Measurements from ENCODE around the gene KLC1.

The KLC1 gene

DNA sequence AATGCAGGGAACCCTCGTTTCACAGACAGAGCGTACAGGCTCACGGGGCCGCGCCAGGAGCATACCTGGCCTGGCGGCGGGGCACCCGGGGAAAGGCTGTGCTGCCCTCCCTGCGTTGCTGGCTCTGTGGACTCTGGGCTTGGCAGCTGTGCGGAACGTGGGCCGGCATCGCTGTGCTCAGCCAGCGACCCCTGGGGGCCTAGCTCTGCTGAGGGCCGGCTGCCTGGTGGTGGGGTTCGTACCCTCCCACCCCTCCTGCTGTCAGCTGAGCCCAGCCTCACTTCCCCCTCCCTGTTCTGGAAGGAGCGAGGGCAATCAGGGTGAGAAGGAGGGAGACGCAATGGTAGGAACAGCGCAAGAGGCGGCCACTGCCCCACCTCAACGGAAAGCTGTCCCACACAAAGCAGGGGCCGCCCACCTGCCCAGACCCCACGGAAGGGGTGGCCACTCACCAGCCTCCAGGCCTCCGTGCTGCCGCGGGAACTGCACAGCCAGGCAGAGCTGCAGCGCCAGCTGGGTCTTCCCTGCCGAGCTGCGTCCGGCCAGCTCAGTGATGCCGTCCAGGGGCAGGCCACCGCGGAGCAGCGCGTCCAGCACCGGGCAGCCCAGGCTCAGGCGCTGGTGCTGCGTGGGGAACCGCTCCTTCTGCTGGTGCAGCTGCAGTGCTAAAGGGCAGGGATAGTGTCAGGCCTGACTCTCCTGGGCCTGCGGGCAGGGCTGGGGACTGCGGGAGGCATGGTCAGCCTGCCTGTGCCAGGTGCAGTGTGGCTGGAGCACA, 77.7 kb downstream of the KLC1 start:
- DNase-seq, result no peak

DNA sequence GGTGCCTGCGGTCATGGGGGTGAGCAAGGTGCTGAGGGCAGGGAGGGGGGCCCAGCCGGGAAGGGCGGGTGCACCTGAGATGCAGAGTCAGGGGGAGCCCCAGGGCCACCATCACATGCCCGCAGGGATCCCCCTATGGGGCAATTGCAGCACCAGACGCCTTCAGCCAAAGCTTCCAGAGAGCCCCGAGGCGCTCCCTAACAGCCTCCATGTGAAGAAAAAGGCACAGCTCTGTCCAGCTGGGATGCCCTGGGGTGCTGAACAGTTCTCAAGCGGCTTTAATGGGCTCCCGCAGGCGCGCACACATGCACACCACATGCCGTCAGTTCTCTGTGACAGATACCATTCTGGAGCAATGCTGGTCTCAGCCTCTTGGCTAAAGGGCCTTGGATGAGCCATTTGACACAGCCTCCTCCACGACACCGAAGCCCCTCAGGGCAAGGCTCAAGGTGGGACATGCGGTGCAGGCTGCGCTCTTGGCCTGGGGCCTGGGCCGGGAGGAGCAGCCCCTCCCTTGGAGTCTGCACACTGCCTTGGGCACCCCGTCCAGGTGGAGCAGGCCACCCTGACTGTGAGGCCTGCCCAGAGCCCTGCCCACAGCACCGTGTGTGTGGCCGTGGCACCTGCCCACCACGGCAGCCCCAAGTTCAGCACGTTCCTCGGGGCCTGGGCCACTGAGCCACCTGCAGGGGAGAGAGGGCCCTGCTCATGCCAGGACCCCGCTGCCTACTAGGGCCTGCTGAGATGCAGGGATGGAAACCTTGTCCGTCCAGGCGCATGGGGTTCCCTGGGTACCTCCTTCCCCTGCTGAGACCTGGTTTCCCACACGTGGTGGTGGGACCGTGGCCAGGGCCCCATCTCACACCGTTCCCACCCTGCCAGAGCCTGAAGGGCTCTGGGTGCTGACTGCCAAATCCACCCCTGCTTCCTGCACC, 78.6 kb downstream of the KLC1 start:
- DNase-seq, result no peak

DNA sequence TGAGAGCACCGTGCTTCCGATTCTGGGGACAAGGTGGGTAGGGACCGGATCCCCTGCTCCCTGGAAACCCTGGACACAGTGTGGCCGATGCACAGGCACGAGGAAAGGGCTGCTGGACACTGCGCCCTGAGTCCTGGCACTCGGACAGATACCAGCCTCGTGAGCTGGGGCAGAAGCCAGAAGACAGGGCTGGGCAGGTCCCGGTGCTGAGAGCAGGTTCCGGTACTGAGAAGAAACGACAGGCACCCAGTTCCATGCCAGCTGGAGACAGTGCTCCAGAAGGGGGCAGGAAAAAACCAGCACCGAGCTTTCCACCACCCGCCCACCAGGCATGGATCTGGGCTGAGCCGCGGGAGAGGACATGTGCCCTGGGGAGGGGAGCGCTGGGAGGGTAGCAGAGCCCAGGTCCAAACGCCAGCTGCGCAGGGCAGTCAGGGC, 79.8 kb downstream of the KLC1 start:
- no peak for DNase-seq

DNA sequence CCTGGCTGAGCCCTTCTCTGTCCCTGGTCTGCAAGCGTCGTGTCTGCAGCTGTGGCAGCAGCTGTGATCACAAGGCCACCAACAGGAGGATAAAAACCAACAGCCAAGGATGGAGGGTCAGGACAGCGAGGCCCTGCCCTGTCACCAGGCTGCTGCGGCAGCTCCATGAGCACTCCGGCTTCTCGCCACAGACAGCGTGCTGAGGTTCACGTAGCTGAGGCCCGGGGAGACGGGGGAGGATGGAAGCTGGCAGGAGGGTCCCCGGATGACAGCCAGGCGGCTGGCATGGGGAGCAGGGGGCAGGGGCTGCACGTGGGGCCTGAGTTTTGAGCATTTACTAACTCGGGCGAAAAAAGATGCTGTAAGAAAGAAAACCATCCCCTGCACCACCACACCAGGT, 80.8 kb downstream of the KLC1 start:
- DNase-seq, result no peak

DNA sequence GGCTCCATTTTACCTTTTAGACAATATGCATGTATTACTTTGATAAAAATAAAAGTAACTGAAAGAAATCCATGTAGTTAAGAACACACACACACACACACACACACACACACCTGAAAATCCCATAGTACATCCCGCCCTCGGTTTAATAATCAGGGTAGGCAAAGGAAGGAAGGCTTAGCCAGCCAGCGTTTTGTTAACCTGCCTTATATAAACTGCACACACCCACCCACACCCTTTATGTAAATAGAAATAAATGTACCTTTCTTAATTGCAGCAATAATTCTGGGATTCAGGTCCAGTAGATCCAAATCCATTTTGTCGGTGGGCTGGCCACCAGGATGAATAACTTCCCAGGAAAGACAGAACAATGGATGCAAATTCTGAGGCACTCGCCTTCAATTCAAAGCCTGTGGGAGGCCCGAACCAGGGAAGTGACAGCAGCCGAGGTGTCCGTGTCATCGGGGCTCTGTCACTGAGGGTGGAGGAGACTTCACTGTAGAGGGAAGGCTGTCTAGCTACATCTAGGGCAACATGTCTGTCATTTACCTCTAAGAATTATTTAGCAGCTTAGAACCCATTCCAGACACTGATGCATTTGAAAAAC, 81.9 kb downstream of the KLC1 start:
- DNase-seq, result no peak

DNA sequence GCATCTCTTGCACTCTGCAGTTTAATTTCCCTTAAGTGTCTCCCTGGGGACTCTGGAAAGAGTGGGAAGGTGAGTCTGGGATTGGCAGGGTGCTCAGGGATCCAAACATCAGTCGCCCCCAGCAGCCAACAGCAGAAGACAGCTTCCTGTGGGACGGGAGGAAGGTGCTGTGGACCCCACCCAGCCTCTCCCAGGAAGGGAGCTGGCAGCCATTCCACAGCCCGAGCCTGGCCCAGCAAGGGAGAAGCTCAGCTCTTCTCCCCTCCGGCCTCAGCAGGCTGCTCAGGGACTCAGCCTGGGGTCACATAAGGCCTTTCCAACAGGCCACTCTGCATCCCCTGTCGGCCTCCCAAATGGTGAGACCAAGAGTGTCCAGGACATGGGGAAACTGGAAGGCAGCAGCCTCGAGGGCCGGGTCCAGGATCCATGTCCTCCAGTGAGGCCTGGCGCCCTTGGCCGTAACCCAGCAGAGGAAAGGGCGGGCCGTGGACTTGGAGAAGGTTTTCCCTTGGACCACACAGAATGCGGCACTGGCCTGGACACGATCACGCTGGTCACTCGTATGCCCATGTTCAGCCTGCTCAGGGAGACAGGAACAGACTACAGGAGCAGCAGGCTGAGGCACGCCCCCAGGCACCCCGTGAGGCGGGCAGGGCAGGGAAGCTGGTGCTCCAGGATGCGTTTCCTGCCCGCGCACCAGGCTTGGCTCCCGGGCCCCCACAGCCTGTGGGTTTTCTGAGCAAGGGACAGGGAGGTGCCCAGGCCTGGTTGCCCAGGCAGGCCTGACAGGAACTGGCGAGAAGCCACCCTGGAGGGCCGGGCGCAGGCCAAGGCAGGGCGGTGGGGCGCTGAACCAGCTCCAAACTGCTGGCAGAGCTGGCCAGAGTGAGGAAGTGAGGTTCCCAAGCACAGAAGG, 82.8 kb downstream of the KLC1 start:
- DNase-seq, result no peak

DNA sequence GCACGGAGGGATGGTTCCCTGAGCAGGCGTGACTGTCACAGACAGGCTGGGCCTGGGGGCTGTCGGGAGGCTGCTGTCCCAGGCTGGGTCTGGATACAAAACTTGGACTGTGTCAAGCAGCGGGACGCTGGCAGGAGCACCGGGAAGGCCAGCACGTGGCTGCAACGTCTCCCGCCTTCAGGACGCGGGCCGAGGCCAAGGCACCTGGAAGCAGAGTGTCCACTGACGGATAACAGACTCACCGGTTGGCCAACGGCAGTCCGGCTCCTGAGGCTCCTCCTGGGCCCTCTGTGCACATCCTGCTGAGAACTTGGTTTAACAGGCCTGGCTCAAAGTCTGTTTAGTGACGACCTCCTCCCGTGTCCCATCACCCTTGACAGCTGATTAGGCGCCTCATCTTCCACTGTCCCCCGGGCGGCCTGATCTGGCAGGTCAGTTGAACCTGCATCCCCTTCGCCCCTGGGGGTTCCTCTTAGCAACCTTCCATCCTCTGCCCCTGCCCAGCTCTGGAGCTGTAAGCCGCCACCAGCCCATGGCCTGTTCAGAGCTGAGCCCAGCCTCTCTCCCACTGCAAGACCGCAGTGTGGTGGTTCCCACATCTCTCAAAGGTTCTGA, 83.7 kb downstream of the KLC1 start:
- DNase-seq, result no peak

DNA sequence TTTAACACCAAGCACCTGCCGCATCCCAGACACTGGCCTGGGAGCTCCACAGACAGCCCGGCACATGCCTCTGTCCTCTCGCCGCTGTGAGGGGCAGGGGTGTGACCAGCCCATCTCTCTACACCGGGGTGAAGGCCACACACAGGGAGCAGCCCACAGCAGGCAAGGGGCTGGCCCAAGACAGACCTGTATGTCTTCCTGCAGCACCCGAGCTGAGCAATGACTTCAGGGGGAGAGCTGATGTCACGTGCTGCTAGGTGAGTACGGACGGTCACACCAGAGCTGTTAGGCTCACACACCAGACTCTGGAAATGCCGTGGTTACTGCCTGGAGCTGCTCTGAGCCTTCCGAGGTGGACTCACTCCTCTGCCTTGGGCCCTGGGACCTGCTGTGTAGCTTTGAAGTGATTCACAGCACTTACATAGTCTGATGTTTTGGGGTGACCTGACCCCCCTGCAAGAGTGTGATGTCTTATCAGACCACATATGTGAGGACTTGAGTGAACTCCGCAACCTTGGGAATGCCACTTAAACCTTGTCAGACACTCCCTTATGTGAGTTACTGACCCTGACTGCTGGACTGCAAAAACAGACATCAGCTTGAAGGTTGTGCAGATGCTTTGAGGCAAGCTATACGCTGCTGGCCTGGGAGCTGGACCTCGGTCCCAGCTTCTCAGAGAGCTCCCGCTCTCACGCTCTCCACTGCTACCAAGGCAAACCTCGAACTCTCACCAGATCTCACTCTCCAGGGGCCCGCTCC, 84.5 kb downstream of the KLC1 start:
- DNase-seq, result no peak

DNA sequence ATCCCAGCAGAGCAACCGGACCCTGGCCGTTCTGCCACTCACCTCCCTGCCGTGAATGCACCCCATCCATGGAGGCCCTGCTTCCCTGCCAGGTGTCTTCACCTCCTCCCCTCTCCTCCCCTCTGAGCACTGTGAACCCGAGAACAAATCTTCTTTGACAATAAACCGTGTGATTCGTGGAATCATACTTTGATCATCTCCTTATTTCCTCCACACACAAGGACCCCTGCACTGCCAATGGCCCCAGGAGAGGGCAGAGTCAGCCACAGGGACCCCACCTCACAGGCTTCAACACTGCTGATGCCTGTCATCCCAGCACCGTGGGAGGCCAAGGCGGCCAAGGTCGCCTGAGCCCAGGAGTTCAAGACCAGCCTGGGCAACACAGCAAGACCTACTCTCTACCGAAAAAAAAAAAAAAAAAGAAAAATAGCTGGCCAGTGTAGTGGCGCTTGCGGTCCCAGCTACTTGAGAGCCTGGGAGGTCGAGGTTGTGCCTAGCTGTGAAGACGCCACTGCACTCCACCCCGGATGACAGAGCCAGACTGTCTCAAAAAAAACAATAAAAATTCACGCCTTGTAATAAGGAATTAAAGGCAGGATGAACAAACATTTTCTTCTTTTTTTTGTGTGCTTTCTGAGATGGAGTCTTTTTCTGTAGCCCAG, 85.2 kb downstream of the KLC1 start:
- no peak for DNase-seq

DNA sequence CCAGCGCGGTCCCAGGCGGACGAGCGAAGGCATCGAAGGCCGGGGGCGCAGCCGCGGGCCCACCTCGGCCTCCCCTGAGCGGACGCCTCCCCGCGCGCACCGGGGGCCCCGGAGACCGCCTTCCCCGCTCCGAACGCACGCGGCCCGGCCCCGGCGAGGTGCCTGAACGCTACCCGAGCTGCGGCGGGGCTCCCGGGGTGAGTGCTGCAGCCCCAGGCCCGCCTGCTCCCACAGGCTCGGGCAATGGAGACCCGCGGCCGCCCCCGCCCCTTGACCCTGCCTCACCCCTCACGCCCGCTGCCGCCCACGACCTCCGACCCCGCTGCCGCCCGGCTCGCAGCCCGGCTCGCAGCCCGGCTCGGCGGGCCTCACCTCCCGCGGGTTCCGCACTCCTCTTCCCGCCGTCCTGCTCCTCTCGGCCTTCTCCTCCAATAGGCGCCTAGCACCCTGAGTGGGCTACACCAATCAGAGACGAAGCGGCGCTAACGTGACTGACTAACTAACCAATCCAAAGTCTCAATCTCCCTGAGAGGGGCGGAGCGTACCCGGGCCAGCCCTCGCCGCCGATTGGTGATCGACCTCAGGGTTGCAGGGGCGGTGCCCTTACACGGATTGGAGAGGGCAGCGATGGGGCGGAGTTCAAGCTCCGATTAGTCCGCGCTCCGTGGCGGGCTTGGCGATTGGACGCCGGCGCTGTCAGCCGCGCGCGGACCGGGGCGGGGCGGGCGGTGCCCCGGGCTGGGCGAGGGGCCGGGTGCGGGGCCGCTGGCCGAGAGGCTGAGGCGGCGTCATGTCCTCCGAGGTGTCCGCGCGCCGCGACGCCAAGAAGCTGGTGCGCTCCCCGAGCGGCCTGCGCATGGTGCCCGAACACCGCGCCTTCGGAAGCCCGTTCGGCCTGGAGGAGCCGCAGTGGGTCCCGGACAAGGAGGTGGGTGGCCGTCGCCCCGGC, 86.3 kb downstream of the KLC1 start, which contains the start of the genes XRCC3 and ZFYVE21:
Gene XRCC3 (minus strand): TSS at position 400 of the 949 bp plus-strand sequence. CDS start 4,364 bp downstream, outside the sequence.
Gene ZFYVE21 (plus strand): TSS at position 759 of the 949 bp plus-strand sequence. CDS start 32 bp downstream, at position 791.
- peak; percentile 99 for DNase-seq

DNA sequence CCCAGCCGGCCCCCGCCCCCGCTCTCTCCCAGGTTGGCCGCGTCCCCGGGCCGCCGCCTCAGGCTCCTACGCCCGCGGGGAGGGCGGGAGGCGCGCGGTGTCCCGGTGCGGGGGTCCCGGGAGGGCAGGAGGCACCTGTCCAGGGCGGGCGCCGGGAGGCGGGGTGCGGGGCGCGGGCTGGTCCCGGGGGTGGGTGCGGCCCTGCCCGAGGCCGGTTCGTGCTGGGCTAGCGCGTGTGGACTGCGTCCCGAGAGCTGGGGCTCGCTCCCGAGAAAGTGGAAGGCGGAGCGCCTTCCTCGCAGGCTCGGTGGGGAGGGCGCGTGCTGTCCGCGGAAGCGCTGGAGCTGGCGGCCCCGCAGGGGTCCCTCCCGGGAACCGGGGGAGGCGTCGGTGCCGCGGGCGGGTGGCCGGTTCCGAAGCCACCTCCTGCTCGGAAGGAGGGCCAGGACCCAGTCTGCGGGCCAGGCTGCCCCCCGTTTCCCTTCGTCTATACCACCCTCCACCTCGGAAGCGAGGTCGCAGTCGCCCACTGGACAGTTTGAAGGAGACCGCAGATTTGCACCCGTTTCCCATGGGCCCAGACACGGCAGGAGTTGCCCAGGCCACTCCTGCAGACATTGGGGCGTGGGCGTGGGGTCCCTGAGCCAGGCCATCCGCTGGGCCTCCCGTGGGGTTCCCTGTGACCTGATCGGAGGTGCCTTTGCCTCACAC, 87.2 kb downstream of the KLC1 start:
- DNase-seq, result no peak

DNA sequence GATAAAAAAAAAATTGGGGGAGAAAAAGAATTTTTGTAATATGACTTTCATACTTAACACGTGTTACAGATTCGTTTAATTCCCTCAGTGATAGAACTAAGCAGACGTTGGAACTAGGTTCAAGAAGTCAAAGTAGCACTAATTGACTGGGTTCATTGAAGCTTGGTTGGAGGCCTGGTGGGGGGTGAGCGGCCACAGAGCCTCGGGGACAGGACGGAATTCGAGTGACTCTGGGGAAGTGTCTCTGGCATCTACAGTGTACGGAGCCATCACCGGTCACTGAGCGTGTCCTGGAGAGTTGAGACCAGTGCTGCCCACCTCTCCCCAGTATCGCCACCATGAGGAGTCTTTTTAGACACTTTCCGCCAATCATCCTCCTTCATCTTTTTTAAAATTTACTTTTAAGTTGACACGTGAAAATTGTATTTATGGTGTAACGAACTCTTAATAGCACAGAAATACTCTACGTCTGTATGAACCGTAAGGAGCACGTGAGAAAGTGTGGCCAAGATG, 87.9 kb downstream of the KLC1 start:
- no peak for DNase-seq

DNA sequence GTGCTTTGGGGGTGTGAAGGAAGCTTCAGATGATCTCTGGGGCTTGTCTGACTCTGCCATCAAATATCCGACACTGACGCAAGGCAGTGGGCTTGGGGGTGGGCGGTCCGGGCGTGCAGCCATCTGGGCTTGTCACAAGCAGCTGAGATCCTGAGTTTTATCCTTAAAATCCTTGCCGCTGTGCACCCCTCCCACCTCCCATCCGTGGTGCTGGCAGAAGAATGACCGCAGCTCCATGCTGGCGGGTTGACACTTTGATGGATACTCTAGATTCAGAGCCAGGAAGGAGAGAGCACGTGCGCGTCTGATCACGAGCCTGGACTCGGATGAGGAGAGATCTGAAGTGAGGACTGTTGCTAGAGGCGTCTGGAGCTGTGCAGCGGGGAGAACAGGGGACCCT, 89.6 kb downstream of the KLC1 start:
- no peak for DNase-seq

DNA sequence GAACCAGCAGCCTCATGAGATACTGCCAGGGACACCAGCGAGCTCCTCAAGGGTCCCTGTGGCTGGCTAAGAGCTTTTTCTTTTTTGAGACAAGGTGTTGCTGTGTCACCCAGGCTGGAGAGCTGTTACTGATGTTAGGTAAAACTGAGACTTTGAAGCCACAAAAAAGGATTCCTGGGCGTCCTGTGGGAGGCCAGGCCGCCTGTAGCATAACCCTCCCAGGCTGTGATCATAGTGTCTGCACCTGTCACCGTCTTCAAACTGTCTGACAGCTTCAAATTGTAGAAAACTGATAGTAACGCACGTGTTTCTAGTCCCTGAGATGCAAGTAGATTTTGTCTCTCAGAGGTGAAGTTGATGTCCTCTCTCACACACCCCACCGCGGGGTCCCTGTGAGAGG, 90.7 kb downstream of the KLC1 start:
- no peak for DNase-seq

DNA sequence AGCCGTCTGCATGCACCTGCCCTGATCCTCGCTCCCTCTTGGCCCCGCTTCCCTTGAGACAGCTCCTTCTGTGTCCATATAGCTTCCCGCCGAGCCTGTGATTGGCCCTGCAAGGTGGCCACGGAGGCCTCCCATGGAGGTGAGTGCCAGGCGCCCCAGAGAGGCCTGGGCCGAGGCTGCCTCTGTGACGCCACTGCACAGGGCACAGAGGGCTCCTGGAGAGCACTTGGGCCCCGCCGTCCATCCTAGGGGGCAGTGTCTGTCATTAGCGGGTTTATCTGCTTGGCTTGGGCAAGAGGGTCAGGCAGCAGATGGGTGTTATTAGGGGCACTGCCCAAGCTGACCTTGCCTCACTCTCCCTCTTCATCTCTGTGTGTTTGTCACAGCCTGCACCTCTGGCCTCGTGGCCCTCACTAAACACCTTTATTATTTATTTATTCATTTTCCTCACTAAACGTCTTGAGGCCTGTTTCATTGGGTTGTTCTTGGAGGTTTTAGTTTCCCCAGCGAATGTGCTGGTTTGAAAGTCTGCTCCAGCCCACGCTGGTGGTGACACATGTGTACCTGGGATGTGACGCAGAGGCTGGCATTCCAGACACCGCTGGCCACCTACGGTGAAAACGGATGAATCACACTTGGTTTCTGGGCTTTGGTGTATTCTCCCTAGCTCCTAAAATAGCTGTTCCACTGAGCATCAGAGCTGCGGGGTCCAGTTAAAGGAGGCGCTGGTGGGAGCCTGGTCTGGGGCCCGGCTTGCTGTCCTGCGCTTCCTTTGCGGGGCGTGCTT, 92.5 kb downstream of the KLC1 start:
- DNase-seq, result no peak

DNA sequence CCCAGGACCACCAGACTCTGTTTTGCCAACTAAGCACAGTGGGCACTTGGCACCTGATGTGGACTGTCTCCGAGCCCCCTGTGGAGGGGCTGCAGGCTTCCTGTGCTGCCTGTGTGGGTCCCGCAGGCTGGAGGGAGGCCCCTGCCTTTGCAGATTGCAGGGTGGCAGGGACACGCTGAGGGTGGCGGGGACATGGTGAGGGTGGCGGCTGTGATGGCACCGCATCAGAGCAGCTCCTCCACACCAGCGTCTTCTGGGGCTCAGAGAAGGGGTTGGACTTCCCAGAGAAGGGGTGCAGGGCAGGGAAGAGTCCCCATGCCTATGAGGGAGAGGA, 94.7 kb downstream of the KLC1 start:
- DNase-seq, result no peak

DNA sequence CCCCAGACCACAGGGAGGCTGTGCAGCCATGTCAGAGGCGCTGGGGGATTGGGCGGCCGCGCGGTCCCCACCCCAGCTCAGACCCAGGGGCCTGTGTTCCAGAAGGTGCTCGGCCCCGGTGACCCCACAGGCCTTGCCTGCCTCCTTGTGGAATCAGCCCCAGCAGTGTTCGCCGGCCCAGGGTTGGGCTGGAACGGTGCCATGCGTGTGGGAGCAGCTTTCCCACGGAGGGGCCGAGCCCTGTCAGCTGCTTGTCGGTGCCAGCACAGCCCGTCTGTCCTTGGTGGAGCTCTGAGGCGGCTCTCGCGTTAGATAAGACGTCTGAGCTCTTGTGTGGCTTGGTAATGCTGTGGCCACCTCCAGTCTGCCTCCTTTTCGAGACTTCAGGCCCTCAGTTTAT, 95.1 kb downstream of the KLC1 start:
- DNase-seq, result no peak

Measured in NCI-H2081 treated with DMSO at 0.1 percent for 48 hours (cell line).